HepG2 (cell line): ENCODE measurements around the gene OSR1. TPM values are rescaled to one million over a fixed set of nuclear protein-coding genes. Genes with fewer than 3 reads are reported as not detected.
A peak's percentile ranks its signal among the peaks of the same experiment; 100 is the strongest.

Source experiments
- ATAC-seq: fragments of 200-7000 bp; cut with Tn5 transposase; 3 replicates; pipeline ENCODE4 v1.9.1; 2020; ENCODE audit warnings: mild to moderate bottlenecking, moderate library complexity
- BruUV-seq: library from RNA; stranded (reverse); fragments of 400-500 nt; replicated peaks from 2 replicates; lab custom pipeline; 2021; lab: Mats Ljungman, UMichigan
- CTCF ChIA-PET: fragments of 300-600 bp; formaldehyde crosslinking; extraction: SDS; loops from one replicate; lab custom pipeline; 2021; ENCODE audit warnings: low total read pairs, inconsistent platforms, low intra/inter-chr PET ratio; lab: Yijun Ruan, JAX
- POLR2A ChIA-PET: fragments of 350-600 bp; sonication (Branson Sonifier 250); formaldehyde crosslinking; loops from one replicate; lab custom pipeline; 2020; ENCODE audit warnings: antibody characterized with exemption, inconsistent platforms; lab: Yijun Ruan, JAX
- DNase-seq: peaks from one replicate; pipeline ENCODE4 v3.0.0-alpha.2; 2015; ENCODE audit warnings: low spot score
- FAIRE-seq: peaks from 3 replicates; lab custom pipeline; 2011; peaks lifted over from hg19 to GRCh38; lab: Jason Lieb, UNC
- H2AFZ ChIP-seq: one replicate; pipeline ENCODE4 v1.6.1; 2011; ENCODE audit warnings: low read length, inconsistent platforms
- H3K27ac ChIP-seq: fragments of 300-600 bp; 3 replicates; pipeline ENCODE4 v1.8.0; 2011; ENCODE audit warnings: mixed run types, mild to moderate bottlenecking, mixed read lengths, low read length, inconsistent platforms; ENCODE audit not compliant: insufficient read depth; ENCODE audit errors: extremely low read length
- H3K27me3 ChIP-seq, 2 experiments: fragments of 200-600 bp in 1 of 2; 2 replicates in 1 of 2; 3 replicates in 1 of 2; pipeline versions ENCODE4 v1.6.0 to v1.8.0; 2011; ENCODE audit warnings: low read length in 2 of 2, mild to moderate bottlenecking in 2 of 2, moderate library complexity in 2 of 2, inconsistent platforms in 1 of 2; ENCODE audit not compliant: insufficient read depth in 2 of 2, control insufficient read depth in 1 of 2
- H3K36me3 ChIP-seq, 2 experiments: fragments of 200-600 bp in 1 of 2; replicated peaks in 1 of 2; 2 replicates in 1 of 2; 3 replicates in 1 of 2; pipeline versions ENCODE4 v1.5.1 to v1.8.0; 2011; ENCODE audit warnings: low read length in 2 of 2, inconsistent platforms in 1 of 2; ENCODE audit not compliant: insufficient read depth in 2 of 2, control insufficient read depth in 1 of 2
- H3K4me1 ChIP-seq: 2 replicates; pipeline ENCODE4 v1.5.1; 2012; ENCODE audit warnings: low read length, inconsistent platforms; ENCODE audit not compliant: insufficient read depth
- H3K4me2 ChIP-seq: 2 replicates; pipeline ENCODE4 v1.6.0; 2011; ENCODE audit warnings: low read depth, low read length, inconsistent platforms
- H3K4me3 ChIP-seq, 3 experiments: fragments of 200-600 bp in 1 of 3; sonication (generic), shearing (Covaris generic) in 1 of 3; replicated peaks in 1 of 3; 2 replicates each; pipeline ENCODE4 v1.5.1; 2011 to 2016; ENCODE audit warnings: low read length in 3 of 3, inconsistent platforms in 2 of 3, low read depth in 2 of 3, mild to moderate bottlenecking in 2 of 3, control low read depth in 1 of 3, mixed read lengths in 1 of 3; ENCODE audit not compliant: insufficient read depth in 1 of 3
- H3K79me2 ChIP-seq: one replicate; pipeline ENCODE4 v1.6.1; 2011; ENCODE audit warnings: low read length, inconsistent platforms; ENCODE audit not compliant: insufficient read depth
- H3K9ac ChIP-seq: 2 replicates; pipeline ENCODE4 v1.6.0; 2011; ENCODE audit warnings: mild to moderate bottlenecking, low read depth, low read length, inconsistent platforms; ENCODE audit not compliant: insufficient read depth
- H3K9me3 ChIP-seq: 2 replicates; pipeline ENCODE4 v1.5.1; 2012; ENCODE audit warnings: mild to moderate bottlenecking, low read length
- H4K20me1 ChIP-seq: 2 replicates; pipeline ENCODE4 v1.6.0; 2011; ENCODE audit warnings: inconsistent platforms, mild to moderate bottlenecking, low read length, moderate library complexity; ENCODE audit not compliant: insufficient read depth
- CCDC6 ChIP-seq: sonication (generic); formaldehyde crosslinking; IDR thresholded peaks from 2 replicates; pipeline ENCODE4 v1.8.1; 2022; ENCODE audit warnings: mild to moderate bottlenecking, missing genetic modification reagents, moderate library complexity
- CEBPB ChIP-seq: IDR thresholded peaks from 2 replicates; pipeline ENCODE4 v1.6.1; 2011; ENCODE audit warnings: low read depth, low read length, improper control_type of control experiment, borderline replicate concordance
- CSRNP1 ChIP-seq: sonication (generic); formaldehyde crosslinking; IDR thresholded peaks from 2 replicates; pipeline ENCODE4 v1.8.1; 2023; ENCODE audit warnings: mild to moderate bottlenecking, missing genetic modification reagents
- GABPB1 ChIP-seq: IDR thresholded peaks from 2 replicates; pipeline ENCODE4 v1.6.1; 2016; ENCODE audit warnings: mild to moderate bottlenecking, missing genetic modification reagents, moderate library complexity, missing compliant biosample characterization
- HOXA3 ChIP-seq: sonication (generic); formaldehyde crosslinking; IDR thresholded peaks from 2 replicates; pipeline ENCODE4 v1.5.0; 2020; ENCODE audit warnings: missing genetic modification reagents
- MXD1 ChIP-seq: sonication (generic); formaldehyde crosslinking; IDR thresholded peaks from 2 replicates; pipeline ENCODE4 v1.4.0; 2020; ENCODE audit warnings: mild to moderate bottlenecking, missing genetic modification reagents
- NR2C2 ChIP-seq: sonication (generic); formaldehyde crosslinking; IDR thresholded peaks from 2 replicates; pipeline ENCODE4 v1.4.0; 2020; ENCODE audit warnings: missing genetic modification reagents, mild to moderate bottlenecking, moderate library complexity, borderline replicate concordance
- PBX3 ChIP-seq: sonication (generic); formaldehyde crosslinking; IDR thresholded peaks from 2 replicates; pipeline ENCODE4 v1.8.1; 2023; ENCODE audit warnings: missing genetic modification reagents, inconsistent platforms, borderline replicate concordance
- RAD21 ChIP-seq: fragments of 450-650 bp; formaldehyde crosslinking; IDR thresholded peaks from 2 replicates; pipeline ENCODE4 v1.5.0; 2020; ENCODE audit warnings: mild to moderate bottlenecking
- RERE ChIP-seq: IDR thresholded peaks from 2 replicates; pipeline ENCODE4 v1.6.1; 2016; ENCODE audit warnings: low read depth, missing genetic modification reagents, missing compliant biosample characterization
- SALL2 ChIP-seq: sonication (generic); formaldehyde crosslinking; IDR thresholded peaks from 2 replicates; pipeline ENCODE4 v1.8.1; 2023; ENCODE audit warnings: mild to moderate bottlenecking, missing genetic modification reagents, inconsistent platforms
- XRCC5 ChIP-seq: fragments of 200-400 bp; formaldehyde crosslinking; optimal IDR thresholded peaks from 2 replicates; pipeline ENCODE3; 2017; ENCODE audit warnings: mild to moderate bottlenecking, low read length
- ZMAT5 ChIP-seq: sonication (generic); formaldehyde crosslinking; IDR thresholded peaks from 2 replicates; pipeline ENCODE4 v1.5.0; 2020; ENCODE audit warnings: mild to moderate bottlenecking, low read depth, missing genetic modification reagents, borderline replicate concordance
- ZNF629 ChIP-seq: sonication (generic); formaldehyde crosslinking; conservative IDR thresholded peaks from 2 replicates; pipeline ENCODE4 v1.5.0; 2020; ENCODE audit warnings: missing genetic modification reagents
- WGBS: methylation state at CpG from one replicate; pipeline ENCODE4 v1.1.6; 2017; ENCODE audit warnings: low lambda C conversion rate; 5-methylcytosine and 5-hydroxymethylcytosine counted together
- in situ Hi-C: cut with HindIII; loops from 2 replicates; pipeline ENCODE4 v1.10.0; 2017; ENCODE audit warnings: low pct_unique_long_range_greater_than_20kb; ENCODE audit not compliant: extremely low pct_ligation_motif_present
- intact Hi-C: fragments of 100-400 bp; cut with micrococcal nuclease; formaldehyde crosslinking; loops from one replicate; pipeline ENCODE4 v1.10.0; 2022; ENCODE audit not compliant: unreplicated experiment
- polyA plus RNA-seq, 8 experiments: library from polyadenylated mRNA; depleted of rRNA in 3 of 8; stranded (reverse) in 7 of 8; unstranded in 1 of 8; fragments of >200 nt; fragmentation: Illumina TruSeq in 4 of 8; extraction: Trizol in 4 of 8; gene quantifications; 2 replicates each; pipeline versions ENCODE4 v1.2.1 to v1.2.3, GENCODE V29; 2011 to 2016; ENCODE audit warnings: low read depth in 4 of 8, missing spikeins in 1 of 8, mixed read lengths in 1 of 8; ENCODE audit not compliant: insufficient read depth in 1 of 8
- total RNA-seq, 5 experiments: library from RNA; depleted of rRNA; stranded (reverse); fragments of >200 nt; fragmentation: Illumina TruSeq; extraction: Trizol; gene quantifications; 2 replicates each; pipeline ENCODE4 v1.2.3, GENCODE V29; 2016; ENCODE audit warnings: low read depth in 1 of 5

Gene OSR1
- total and polyA plus RNA-seq, 2 of the 13 experiments (the other 11 are each of a cell fraction or from before 2014, with no cell fraction given) = 0.63 to 1.1 TPM

GRCh38 chr2:19361325-19361990, 3.0 kb upstream of the OSR1 start:
- H3K4me2 ChIP-seq = peak overlapping the region; percentile 87
- no peaks in the 10 kb centered on the region for H4K20me1 ChIP-seq
- H3K9me3 ChIP-seq = no peaks in the 10 kb centered on the region
- peaks cover 33% of the 10 kb centered on the region for H3K4me1 ChIP-seq
- DNase-seq (no peak), ATAC-seq (peak; percentile 0; the same call in 1 of the 3 replicates), FAIRE-seq (no peak)
- no peaks in the 10 kb centered on the region for H3K36me3 ChIP-seq
- POLR2A ChIA-PET = interaction anchor here (5.4 kb wide), 1 partner anchor 13 kb away, joined by 55 read pairs; no protein-coding TSS in a partner anchor
- H3K4me3 ChIP-seq = peak overlapping the region; percentile 21 to 84 (median 71); a peak in 5 of 6 replicates
- CTCF ChIA-PET = interaction anchor here (2.0 to 3.6 kb wide), 2 partner anchors 612 to 841 kb away, joined by 19 to 20 read pairs; no protein-coding TSS in a partner anchor
- no peak overlapping the region for H3K9ac ChIP-seq
- intact Hi-C loops (loop anchor here (5.0 to 10.0 kb wide), 4 partner anchors 211 to 924 kb away; no protein-coding TSS in a partner anchor), in situ Hi-C loops (loop anchor here (5.0 to 10.0 kb wide), 4 partner anchors 213 to 839 kb away; no protein-coding TSS in a partner anchor)
- no peak overlapping the region for H3K27ac ChIP-seq
- no TSS peak for BruUV-seq
- no peak overlapping the region for H2AFZ ChIP-seq
- H3K79me2 ChIP-seq = no peaks in the 10 kb centered on the region
- 68% methylated on average over 37 of the region's 51 CpGs for WGBS
- peaks cover 14 to 72% of the 10 kb centered on the region in 2 experiments for H3K27me3 ChIP-seq
- TF ChIP-seq XRCC5 (peak; percentile 52), ZNF629 (CRISPR knock-in tag) (no peak), CSRNP1 (no peak), MXD1 (CRISPR knock-in tag) (peak; percentile 40; the same call in 1 of the 2 replicates), RERE (CRISPR knock-in tag) (no peak), CEBPB (no peak), ZMAT5 (CRISPR knock-in tag) (no peak), HOXA3 (0 out of 2 replicates have a peak, but pooled peaks have one; percentile 1), NR2C2 (no peak), SALL2 (CRISPR knock-in tag) (no peak), GABPB1 (peak; percentile 63), PBX3 (CRISPR knock-in tag) (no peak), CCDC6 (CRISPR knock-in tag) (no peak), RAD21 (CRISPR knock-in tag) (no peak)
